ENCODE measurements around the gene ATF6. TPM values are rescaled to one million over a fixed set of nuclear protein-coding genes. Genes with fewer than 3 reads are reported as not detected.

ATF6 gene
- total and polyA plus RNA-seq, 2 donors (not counting 3 experiments of a cell fraction or from before 2014, with no cell fraction given) = 24.9 to 40.3 TPM

GRCh38 chr1:161956930-161957329 is 190.8 kb downstream of the ATF6 start:
- Histone ChIP-seq H3K9ac (replicated peaks; ENCODE audit: extremely low read depth, insufficient read depth, low read length) (no peak overlapping the region), H3K4me1 (ENCODE audit: control insufficient read depth, extremely low read depth, insufficient read depth, low read length) (peaks cover 11% of the 10 kb centered on the region), H3K9me3 (replicated peaks; ENCODE audit: control insufficient read depth, insufficient read depth, low read length) (no peaks in the 10 kb centered on the region), H3K79me2 (ENCODE audit: control insufficient read depth, insufficient read depth, low read length) (no peaks in the 10 kb centered on the region), H3K27ac (ENCODE audit: insufficient read depth, low read depth, low read length) (no peak overlapping the region), H4K20me1 (replicated peaks; ENCODE audit: control insufficient read depth, extremely low read depth, insufficient read depth, low read length) (no peaks in the 10 kb centered on the region), H3K4me3 (replicated peaks in 1 of 3; ENCODE audit: insufficient read depth in 1 of 3, low read depth in 1 of 3, low read length in 3 of 3) (no peak overlapping the region), H3K27me3 (ENCODE audit: control insufficient read depth in 2 of 2, insufficient read depth in 2 of 2, low read length in 2 of 2) (no peaks in the 10 kb centered on the region), H3K9me1 (replicated peaks; ENCODE audit: control insufficient read depth, extremely low read depth, insufficient read depth, low read length) (no peaks in the 10 kb centered on the region), H3K36me3 (ENCODE audit: control insufficient read depth in 2 of 2, extremely low read depth in 1 of 2, insufficient read depth in 2 of 2, low read length in 2 of 2) (peaks cover 3 to 7% of the 10 kb centered on the region in 2 experiments), H3K4me2 (ENCODE audit: insufficient read depth, low read length) (no peak overlapping the region), H2AFZ (ENCODE audit: low read depth, low read length) (no peak overlapping the region)
- no peak for DNase-seq (ENCODE audit: low read depth, low spot score)
- dilution Hi-C loops (cut with MboI; ENCODE audit: extremely low pct_ligation_motif_present, low sequenced_read_pairs) (no loop called here), intact Hi-C loops (cut with micrococcal nuclease) (no loop called here)
- FAIRE-seq = no peak
- no TSS peak for BruUV-seq (replicated peaks)
- ChIA-PET CTCF (no interaction called here), POLR2A (no interaction called here)
- no peak for TF ChIP-seq MYC (IDR thresholded peaks at IDR 0.05; ENCODE audit: low read depth, low read length)
- no peak for TF ChIP-seq GATA2 (IDR thresholded peaks at IDR 0.05; ENCODE audit: insufficient read depth, insufficient read length, low read depth, low read length)
- no peak for TF ChIP-seq FOS (IDR thresholded peaks at IDR 0.05; ENCODE audit: borderline replicate concordance, insufficient read depth, low read length)
- no peak for TF ChIP-seq POLR2A (IDR thresholded peaks at IDR 0.05; ENCODE audit: low read depth, low read length)

GRCh38 chr1:161958425-161958824 is 192.3 kb downstream of the ATF6 start:
- Histone ChIP-seq H3K27me3 (ENCODE audit: control insufficient read depth in 2 of 2, insufficient read depth in 2 of 2, low read length in 2 of 2) (no peaks in the 10 kb centered on the region), H3K4me3 (replicated peaks in 1 of 3; ENCODE audit: insufficient read depth in 1 of 3, low read depth in 1 of 3, low read length in 3 of 3) (no peak overlapping the region), H3K9me1 (replicated peaks; ENCODE audit: control insufficient read depth, extremely low read depth, insufficient read depth, low read length) (no peaks in the 10 kb centered on the region), H3K4me1 (ENCODE audit: control insufficient read depth, extremely low read depth, insufficient read depth, low read length) (peaks cover 21% of the 10 kb centered on the region), H3K4me2 (ENCODE audit: insufficient read depth, low read length) (no peak overlapping the region), H3K36me3 (ENCODE audit: control insufficient read depth in 2 of 2, extremely low read depth in 1 of 2, insufficient read depth in 2 of 2, low read length in 2 of 2) (peaks cover 3 to 7% of the 10 kb centered on the region in 2 experiments), H4K20me1 (replicated peaks; ENCODE audit: control insufficient read depth, extremely low read depth, insufficient read depth, low read length) (no peaks in the 10 kb centered on the region), H3K9me3 (replicated peaks; ENCODE audit: control insufficient read depth, insufficient read depth, low read length) (no peaks in the 10 kb centered on the region), H3K27ac (ENCODE audit: insufficient read depth, low read depth, low read length) (no peak overlapping the region), H3K79me2 (ENCODE audit: control insufficient read depth, insufficient read depth, low read length) (no peaks in the 10 kb centered on the region), H3K9ac (replicated peaks; ENCODE audit: extremely low read depth, insufficient read depth, low read length) (no peak overlapping the region), H2AFZ (ENCODE audit: low read depth, low read length) (no peak overlapping the region)
- TF ChIP-seq CTCF (IDR thresholded peaks at IDR 0.05; ENCODE audit: extremely low read depth in 1 of 2, insufficient read depth in 1 of 2, low read depth in 1 of 2, low read length in 2 of 2) (no peak), POLR2A (IDR thresholded peaks at IDR 0.05; ENCODE audit: low read depth, low read length) (no peak), FOS (IDR thresholded peaks at IDR 0.05; ENCODE audit: borderline replicate concordance, insufficient read depth, low read length) (no peak), POLR2AphosphoS5 (IDR thresholded peaks at IDR 0.05; ENCODE audit: insufficient read depth, low read depth, low read length) (no peak), GATA2 (IDR thresholded peaks at IDR 0.05; ENCODE audit: insufficient read depth, insufficient read length, low read depth, low read length) (no peak), MAX (IDR thresholded peaks at IDR 0.05; ENCODE audit: insufficient read depth, insufficient read length) (no peak), JUN (IDR thresholded peaks at IDR 0.05; ENCODE audit: borderline replicate concordance, insufficient read depth, insufficient read length, low read depth) (no peak)
- CTCF ChIA-PET = interaction anchor here (1.6 kb wide), 1 partner anchor 78 kb away, joined by 5 read pairs; no protein-coding TSS in a partner anchor
- no TSS peak for BruUV-seq (replicated peaks)
- DNase-seq (ENCODE audit: low read depth, low spot score) (no peak), FAIRE-seq (no peak)
- POLR2A ChIA-PET = no interaction called here
- intact Hi-C loops (cut with micrococcal nuclease) = no loop called here
- dilution Hi-C loops (cut with MboI; ENCODE audit: extremely low pct_ligation_motif_present, low sequenced_read_pairs) = no loop called here

Measured in endothelial cell of umbilical vein (primary cell).